T-cell (primary cell): ENCODE results near the gene ADSS2. TPM values are rescaled to one million over a fixed set of nuclear protein-coding genes. Genes with fewer than 3 reads are reported as not detected.

ENCODE experiments used
- ATAC-seq, 4 experiments: fragments of 200-7000 bp in 3 of 4; fragments of 150-1000 bp in 1 of 4; cut with Tn5 transposase; replicated peaks in 1 of 4; 1 replicate in 3 of 4; 2 replicates in 1 of 4; pipeline ENCODE4 v1.10.0; 2021; ENCODE audit warnings: moderate library complexity in 3 of 4, mild to moderate bottlenecking in 2 of 4, moderate number of reproducible peaks in 1 of 4
- CTCF ChIA-PET, 2 donors: fragments of 300-600 bp; sonication (Branson Sonifier 250); formaldehyde crosslinking; loops; one replicate each; lab custom pipeline; 2022; ENCODE audit warnings: antibody characterized with exemption in 2 of 2; lab: Charles Lee
- POLR2A ChIA-PET, 2 donors: fragments of 300-600 bp; sonication (Branson Sonifier 250); formaldehyde crosslinking; loops; one replicate each; lab custom pipeline; 2022; ENCODE audit warnings: antibody characterized with exemption in 2 of 2; lab: Charles Lee
- DNase-seq, 35 experiments: peaks; one replicate each; pipeline versions ENCODE4 v3.0.0 to v3.0.0-alpha.2; 2013 to 2023
- H3K27ac ChIP-seq: one replicate; pipeline ENCODE4 v1.5.1; 2013; ENCODE audit warnings: low read length
- H3K27me3 ChIP-seq, 2 experiments: replicated peaks in 1 of 2; 1 replicate in 1 of 2; 2 replicates in 1 of 2; pipeline versions ENCODE4 v1.6.1 to v1.7.0; 2013; ENCODE audit warnings: low read length in 1 of 2, mixed read lengths in 1 of 2; ENCODE audit not compliant: control insufficient read depth in 2 of 2, insufficient read depth in 2 of 2; ENCODE audit errors: extremely low read depth in 1 of 2
- H3K36me3 ChIP-seq, 2 donors: 1 replicate in 1 of 2; 2 replicates in 1 of 2; pipeline versions ENCODE4 v1.6.1 to v1.7.0; 2013; ENCODE audit warnings: low read length in 1 of 2; ENCODE audit not compliant: control insufficient read depth in 2 of 2, insufficient read depth in 1 of 2; ENCODE audit errors: extremely low read depth in 1 of 2
- H3K4me1 ChIP-seq, 2 experiments: 1 replicate in 1 of 2; 2 replicates in 1 of 2; pipeline versions ENCODE4 v1.6.1 to v1.7.0; 2013; ENCODE audit warnings: low read length in 2 of 2, mixed read lengths in 1 of 2; ENCODE audit not compliant: insufficient read depth in 2 of 2, control insufficient read depth in 1 of 2; ENCODE audit errors: extremely low read depth in 1 of 2
- H3K4me3 ChIP-seq, 2 donors: 1 replicate in 1 of 2; 2 replicates in 1 of 2; pipeline versions ENCODE4 v1.5.1 to v1.7.0; 2013; ENCODE audit warnings: mild to moderate bottlenecking in 2 of 2, low read length in 1 of 2, moderate library complexity in 1 of 2; ENCODE audit not compliant: control insufficient read depth in 1 of 2; ENCODE audit errors: extremely low read depth in 1 of 2
- H3K9me3 ChIP-seq: 2 replicates; pipeline ENCODE4 v1.7.0; 2013
- H3K27ac Mint-ChIP-seq, 2 donors: one replicate each; pipeline ENCODE4 v1.8.0; 2020 to 2021; ENCODE audit warnings: mild to moderate bottlenecking in 2 of 2, mixed read lengths in 2 of 2
- H3K27me3 Mint-ChIP-seq, 2 donors: one replicate each; pipeline ENCODE4 v1.8.0; 2021 to 2022; ENCODE audit warnings: mixed read lengths in 2 of 2
- H3K36me3 Mint-ChIP-seq: one replicate; pipeline ENCODE4 v1.8.0; 2021; ENCODE audit warnings: mixed read lengths
- H3K4me1 Mint-ChIP-seq, 3 donors: one replicate each; pipeline ENCODE4 v1.8.0; 2020 to 2022; ENCODE audit warnings: mixed read lengths in 3 of 3, mild to moderate bottlenecking in 1 of 3
- H3K4me3 Mint-ChIP-seq, 3 donors: one replicate each; pipeline ENCODE4 v1.8.0; 2020 to 2022; ENCODE audit warnings: mild to moderate bottlenecking in 3 of 3, mixed read lengths in 3 of 3, moderate library complexity in 3 of 3
- H3K9me3 Mint-ChIP-seq, 3 donors: one replicate each; pipeline ENCODE4 v1.8.0; 2020 to 2022; ENCODE audit warnings: mixed read lengths in 3 of 3
- WGBS: methylation state at CpG from one replicate; pipeline ENCODE4 v1.1.5; 2013; ENCODE audit warnings: missing lambda C conversion rate; ENCODE audit not compliant: insufficient coverage; 5-methylcytosine and 5-hydroxymethylcytosine counted together
- total RNA-seq, 35 experiments: library from RNA in 6 of 35; stranded (reverse) in 6 of 35; fragments of 120-200 nt in 1 of 35; gene quantifications; one replicate each; pipeline versions ENCODE4 v1.2.1 to v1.2.4 and lab custom pipeline; 2013 to 2026

Gene ADSS2
- total RNA-seq, 5 donors from 2014 or later (not counting 1 experiment from before 2014, with no cell fraction given) = 49.6 to 53.4 (median 51.6) TPM

GRCh38 chr1:244413736-244414135 is 38.0 kb downstream of the ADSS2 start:
- POLR2A ChIA-PET = no interaction called here

GRCh38 chr1:244412176-244412575 is 39.5 kb downstream of the ADSS2 start:
- no peaks in the 10 kb centered on the region for H3K9me3 ChIP-seq
- peaks cover 9 to 80% of the 10 kb centered on the region in 2 donors for H3K36me3 ChIP-seq
- ATAC-seq = no peak
- no peak for DNase-seq
- H3K27me3 ChIP-seq = no peaks in the 10 kb centered on the region
- 97% methylated on average over 4 of the region's 5 CpGs for WGBS
- Mint-ChIP-seq H3K36me3 (peaks cover 88% of the 10 kb centered on the region), H3K27ac (no peak overlapping the region), H3K4me3 (no peak overlapping the region), H3K4me1 (no peaks in the 10 kb centered on the region), H3K27me3 (no peaks in the 10 kb centered on the region), H3K9me3 (peaks cover 0 to 3% (median 0%) of the 10 kb centered on the region in 3 donors)
- H3K4me1 ChIP-seq = no peaks in the 10 kb centered on the region
- H3K27ac ChIP-seq = no peak overlapping the region
- POLR2A ChIA-PET = no interaction called here
- CTCF ChIA-PET = no interaction called here
- H3K4me3 ChIP-seq = no peak overlapping the region

More at GRCh38 chr1:244413736-244414135, 38.0 kb downstream of the ADSS2 start:
- H3K27me3 Mint-ChIP-seq = no peaks in the 10 kb centered on the region
- H3K36me3 Mint-ChIP-seq = peaks cover 87% of the 10 kb centered on the region
- H3K9me3 ChIP-seq = no peaks in the 10 kb centered on the region
- WGBS = 100% methylated on average over 3 of the region's 3 CpGs
- H3K27ac Mint-ChIP-seq = no peak overlapping the region
- DNase-seq (no peak), ATAC-seq (no peak)
- peaks cover 9 to 89% of the 10 kb centered on the region in 2 donors for H3K36me3 ChIP-seq
- H3K27ac ChIP-seq = no peak overlapping the region
- no peaks in the 10 kb centered on the region for H3K4me1 ChIP-seq
- no peaks in the 10 kb centered on the region for H3K4me1 Mint-ChIP-seq
- no peak overlapping the region for H3K4me3 Mint-ChIP-seq
- H3K9me3 Mint-ChIP-seq = no peaks in the 10 kb centered on the region
- no peaks in the 10 kb centered on the region for H3K27me3 ChIP-seq
- no peak overlapping the region for H3K4me3 ChIP-seq
- CTCF ChIA-PET = no interaction called here

- WGBS = 78% methylated on average over 1 of the region's 2 CpGs
- DNase-seq = no peak
- no peak for ATAC-seq
- Mint-ChIP-seq H3K27ac (no peak overlapping the region), H3K27me3 (no peaks in the 10 kb centered on the region), H3K36me3 (peaks cover 87% of the 10 kb centered on the region), H3K4me1 (no peaks in the 10 kb centered on the region), H3K4me3 (no peak overlapping the region), H3K9me3 (peaks cover 0 to 10% (median 4%) of the 10 kb centered on the region in 3 donors)
- Histone ChIP-seq H3K4me3 (no peak overlapping the region), H3K36me3 (peaks cover 9 to 67% of the 10 kb centered on the region in 2 donors), H3K4me1 (no peaks in the 10 kb centered on the region), H3K9me3 (peaks cover 2% of the 10 kb centered on the region), H3K27ac (no peak overlapping the region), H3K27me3 (no peaks in the 10 kb centered on the region)
- ChIA-PET POLR2A (no interaction called here), CTCF (interaction anchor here in 1 of 2 donors (0.6 kb wide), 1 partner anchor 11 kb away, joined by 5 read pairs; no protein-coding TSS in a partner anchor)
Observed at GRCh38 chr1:244409701-244410100, 42.0 kb downstream of the ADSS2 start.

GRCh38 chr1:244406337-244406736 is 45.4 kb downstream of the ADSS2 start:
- H3K27me3 Mint-ChIP-seq = no peaks in the 10 kb centered on the region
- peaks cover 0 to 54% of the 10 kb centered on the region in 2 donors for H3K36me3 ChIP-seq
- peaks cover 17 to 39% (median 23%) of the 10 kb centered on the region in 3 donors for H3K9me3 Mint-ChIP-seq
- POLR2A ChIA-PET = no interaction called here
- no peak overlapping the region for H3K27ac Mint-ChIP-seq
- H3K4me1 Mint-ChIP-seq = no peaks in the 10 kb centered on the region
- no peak overlapping the region for H3K4me3 Mint-ChIP-seq
- peaks cover 6% of the 10 kb centered on the region for H3K9me3 ChIP-seq
- H3K27me3 ChIP-seq = no peaks in the 10 kb centered on the region
- H3K4me1 ChIP-seq = no peaks in the 10 kb centered on the region
- no peak overlapping the region for H3K4me3 ChIP-seq
- no peak overlapping the region for H3K27ac ChIP-seq
- CTCF ChIA-PET = no interaction called here
- peaks cover 93% of the 10 kb centered on the region for H3K36me3 Mint-ChIP-seq
- 100% methylated on average over 2 of the region's 4 CpGs for WGBS
- ATAC-seq (no peak), DNase-seq (no peak)

GRCh38 chr1:244405856-244406255 is 45.9 kb downstream of the ADSS2 start:
- peaks cover 22 to 44% (median 28%) of the 10 kb centered on the region in 3 donors for H3K9me3 Mint-ChIP-seq
- H3K36me3 Mint-ChIP-seq = peaks cover 93% of the 10 kb centered on the region
- no CpG with 5 or more reads among the region's 2 CpGs for WGBS
- peaks cover 0 to 51% of the 10 kb centered on the region in 2 donors for H3K36me3 ChIP-seq
- no peak overlapping the region for H3K27ac ChIP-seq
- no peaks in the 10 kb centered on the region for H3K27me3 ChIP-seq
- DNase-seq (no peak), ATAC-seq (no peak)
- H3K27ac Mint-ChIP-seq = no peak overlapping the region
- H3K9me3 ChIP-seq = peaks cover 6% of the 10 kb centered on the region
- no peaks in the 10 kb centered on the region for H3K4me1 ChIP-seq
- H3K4me1 Mint-ChIP-seq = no peaks in the 10 kb centered on the region
- no peak overlapping the region for H3K4me3 Mint-ChIP-seq
- no peak overlapping the region for H3K4me3 ChIP-seq
- CTCF ChIA-PET = no interaction called here
- H3K27me3 Mint-ChIP-seq = no peaks in the 10 kb centered on the region
- POLR2A ChIA-PET = no interaction called here

GRCh38 chr1:244403431-244403830 is 48.3 kb downstream of the ADSS2 start:
- CTCF ChIA-PET = no interaction called here
- H3K4me1 Mint-ChIP-seq = no peaks in the 10 kb centered on the region
- peaks cover 76% of the 10 kb centered on the region for H3K36me3 Mint-ChIP-seq
- Histone ChIP-seq H3K9me3 (peaks cover 6% of the 10 kb centered on the region), H3K4me1 (no peaks in the 10 kb centered on the region), H3K27me3 (no peaks in the 10 kb centered on the region), H3K36me3 (peaks cover 0 to 36% of the 10 kb centered on the region in 2 donors), H3K27ac (no peak overlapping the region), H3K4me3 (no peak overlapping the region)
- peaks cover 25 to 46% (median 32%) of the 10 kb centered on the region in 3 donors for H3K9me3 Mint-ChIP-seq
- DNase-seq = no peak
- POLR2A ChIA-PET = no interaction called here
- H3K27me3 Mint-ChIP-seq = no peaks in the 10 kb centered on the region
- ATAC-seq = no peak
- H3K27ac Mint-ChIP-seq = no peak overlapping the region
- H3K4me3 Mint-ChIP-seq = no peak overlapping the region

GRCh38 chr1:244400974-244401373 is 50.7 kb downstream of the ADSS2 start:
- no peaks in the 10 kb centered on the region for H3K27me3 ChIP-seq
- no peak overlapping the region for H3K4me3 Mint-ChIP-seq
- peaks cover 5 to 10% (median 10%) of the 10 kb centered on the region in 3 donors for H3K4me1 Mint-ChIP-seq
- no peak for DNase-seq
- no peak for ATAC-seq
- WGBS = no CpG with 5 or more reads among the region's 2 CpGs
- H3K36me3 Mint-ChIP-seq = peaks cover 54% of the 10 kb centered on the region
- peaks cover 4% of the 10 kb centered on the region for H3K9me3 ChIP-seq
- H3K36me3 ChIP-seq = peaks cover 0 to 23% of the 10 kb centered on the region in 2 donors
- H3K27me3 Mint-ChIP-seq = no peaks in the 10 kb centered on the region
- ChIA-PET CTCF (no interaction called here), POLR2A (no interaction called here)
- no peak overlapping the region for H3K4me3 ChIP-seq
- H3K9me3 Mint-ChIP-seq = peaks cover 21 to 39% (median 32%) of the 10 kb centered on the region in 3 donors
- H3K27ac Mint-ChIP-seq = no peak overlapping the region
- H3K4me1 ChIP-seq = no peaks in the 10 kb centered on the region
- no peak overlapping the region for H3K27ac ChIP-seq
